K562 (cell line): Measurements from ENCODE around the gene OXLD1. TPM values are rescaled to one million over a fixed set of nuclear protein-coding genes. Genes with fewer than 3 reads are reported as not detected.

Source experiments
- ARNT ChIP-seq, 2 experiments: fragments of 450-650 bp; IDR thresholded peaks; 2 replicates each; pipeline ENCODE4 v1.6.1; 2016; ENCODE audit warnings: mild to moderate bottlenecking in 1 of 2
- CHCHD3 ChIP-seq: fragments of 250-450 bp; sonication (Bioruptor Pico); IDR thresholded peaks from 2 replicates; pipeline ENCODE4 v2.1.2; 2022; ENCODE audit warnings: mild to moderate bottlenecking
- ELF1 ChIP-seq: fragments of 200-800 bp; sonication (Bioruptor generic); IDR thresholded peaks from 2 replicates; pipeline ENCODE4 v1.6.1; 2016; ENCODE audit warnings: missing genetic modification characterization, missing compliant biosample characterization
- ELF2 ChIP-seq: fragments of 250-450 bp; sonication (Bioruptor Pico); IDR thresholded peaks from 2 replicates; pipeline ENCODE4 v1.5.0; 2021; ENCODE audit warnings: mild to moderate bottlenecking
- ELK3 ChIP-seq: fragments of 450-650 bp; formaldehyde crosslinking; IDR thresholded peaks from 2 replicates; pipeline ENCODE4 v1.4.0; 2020; ENCODE audit warnings: mild to moderate bottlenecking
- EP400 ChIP-seq: fragments of 450-650 bp; IDR thresholded peaks from 2 replicates; pipeline ENCODE4 v1.6.1; 2017; ENCODE audit warnings: antibody characterized with exemption, mild to moderate bottlenecking, moderate library complexity
- FOXK1 ChIP-seq: sonication (generic); formaldehyde crosslinking; IDR thresholded peaks from 2 replicates; pipeline ENCODE4 v1.8.0; 2022; ENCODE audit warnings: missing genetic modification reagents, mild to moderate bottlenecking, borderline replicate concordance
- HDAC6 ChIP-seq: IDR thresholded peaks from 2 replicates; pipeline ENCODE4 v1.6.1; 2012; ENCODE audit warnings: low read depth, mild to moderate bottlenecking, control low read depth, inconsistent platforms, low read length, moderate library complexity
- HMG20A ChIP-seq: fragments of 450-650 bp; formaldehyde crosslinking; conservative IDR thresholded peaks from 2 replicates; pipeline ENCODE4 v1.4.0; 2020; ENCODE audit warnings: mild to moderate bottlenecking, mixed read lengths
- KAT2B ChIP-seq: IDR thresholded peaks from one replicate; pipeline ENCODE4 v1.6.1; 2012; ENCODE audit warnings: low read depth, mild to moderate bottlenecking, control low read depth, inconsistent platforms, low read length, moderate library complexity
- KLF6 ChIP-seq: fragments of 250-450 bp; sonication (Bioruptor Pico); IDR thresholded peaks from 2 replicates; pipeline ENCODE4 v1.4.0; 2020; ENCODE audit warnings: mild to moderate bottlenecking, moderate library complexity, borderline replicate concordance
- RBM15 ChIP-seq: fragments of 200-400 bp; formaldehyde crosslinking; IDR thresholded peaks from 2 replicates; pipeline ENCODE4 v1.6.1; 2018; ENCODE audit warnings: mild to moderate bottlenecking, low read length, moderate library complexity; ENCODE audit not compliant: insufficient read depth
- RBM25 ChIP-seq: fragments of 200-400 bp; formaldehyde crosslinking; IDR thresholded peaks from 2 replicates; pipeline ENCODE4 v1.6.1; 2018; ENCODE audit warnings: low read length, low read depth, moderate library complexity; ENCODE audit not compliant: severe bottlenecking
- SMARCE1 ChIP-seq: fragments of 450-650 bp; IDR thresholded peaks from 2 replicates; pipeline ENCODE4 v1.7.1; 2016; ENCODE audit warnings: mild to moderate bottlenecking
- ZNF175 ChIP-seq: fragments of 200-800 bp; sonication (Bioruptor generic); IDR thresholded peaks from 2 replicates; pipeline ENCODE4 v1.6.1; 2016; ENCODE audit warnings: low read depth, mild to moderate bottlenecking, missing genetic modification characterization, missing compliant biosample characterization
- ZNF398 ChIP-seq: fragments of 250-450 bp; sonication (Bioruptor Pico); IDR thresholded peaks from 2 replicates; pipeline ENCODE4 v1.8.0; 2021; ENCODE audit warnings: moderate library complexity, mild to moderate bottlenecking, inconsistent platforms
- ZNF431 ChIP-seq: sonication (generic); formaldehyde crosslinking; IDR thresholded peaks from 2 replicates; pipeline ENCODE4 v1.8.0; 2022; ENCODE audit warnings: mild to moderate bottlenecking, missing genetic modification reagents
- ZNF449 ChIP-seq: fragments of 250-450 bp; sonication (Bioruptor Pico); IDR thresholded peaks from 2 replicates; pipeline ENCODE4 v1.8.0; 2022; ENCODE audit warnings: moderate library complexity, mild to moderate bottlenecking, inconsistent platforms
- polyA plus RNA-seq, 8 experiments: library from polyadenylated mRNA; depleted of rRNA in 4 of 8; stranded (reverse) in 5 of 8; unstranded in 3 of 8; fragments of >200 nt; fragmentation: Nextera tagmentation in 2 of 8; fragmentation: Illumina TruSeq in 1 of 8; extraction: Ambion mirVana in 2 of 8; extraction: Trizol in 1 of 8; gene quantifications; 2 replicates each; pipeline versions ENCODE4 v1.2.1 to v1.2.3, GENCODE V29; 2011 to 2014; ENCODE audit warnings: inconsistent platforms in 1 of 8, missing spikeins in 1 of 8
- total RNA-seq, 7 experiments: library from RNA; depleted of rRNA in 6 of 7; stranded (reverse); fragments of >200 nt in 6 of 7; fragmentation: Illumina TruSeq in 2 of 7; extraction: Trizol in 2 of 7; gene quantifications; 2 replicates each; pipeline versions ENCODE4 v1.2.1 to v1.2.3, GENCODE V29; 2011 to 2021; ENCODE audit warnings: low replicate concordance in 1 of 7
- TF ChIP-seq, protein P1 (sequence below), 2 experiments: fragments of 250-450 bp in 1 of 2; fragments of 450-650 bp in 1 of 2; sonication (Bioruptor Pico) in 1 of 2; IDR thresholded peaks; 2 replicates each; pipeline versions ENCODE4 v1.6.1 to v1.8.0; 2016 to 2021; ENCODE audit warnings: mild to moderate bottlenecking in 2 of 2, moderate library complexity in 2 of 2, missing compliant biosample characterization in 1 of 2, missing genetic modification characterization in 1 of 2
- TF ChIP-seq, protein P2 (sequence below), 2 experiments: IDR thresholded peaks; 2 replicates each; pipeline ENCODE4 v1.6.1; 2011; ENCODE audit warnings: borderline replicate concordance in 1 of 2, control low read depth in 1 of 2, low read depth in 1 of 2, low read length in 1 of 2, mild to moderate bottlenecking in 1 of 2, mixed read lengths in 1 of 2, moderate library complexity in 1 of 2; ENCODE audit not compliant: insufficient read depth in 1 of 2, insufficient read length in 1 of 2, poor library complexity in 1 of 2, severe bottlenecking in 1 of 2; ENCODE audit errors: extremely low read depth in 1 of 2

The OXLD1 gene
- total and polyA plus RNA-seq, 9 of the 15 experiments (the other 6 are each of a cell fraction or from before 2014, with no cell fraction given), result 4.4 to 115 (median 29.3) TPM

- no peak for TF ChIP-seq ELF2 (CRISPR knock-in tag)
- no peak for TF ChIP-seq ELK3 (CRISPR knock-in tag)
- peak; percentile 83 for TF ChIP-seq EP400
- TF ChIP-seq ZNF175 (CRISPR knock-in tag), result peak; percentile 94
- TF ChIP-seq, protein P1, sequence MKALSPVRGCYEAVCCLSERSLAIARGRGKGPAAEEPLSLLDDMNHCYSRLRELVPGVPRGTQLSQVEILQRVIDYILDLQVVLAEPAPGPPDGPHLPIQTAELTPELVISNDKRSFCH (CRISPR knock-in tag; IDR thresholded peaks at IDR 0.05), result no peak
- TF ChIP-seq, protein P1 (tag; IDR thresholded peaks at IDR 0.05), result peak; percentile 95
- TF ChIP-seq KAT2B, result no peak
- no peak for TF ChIP-seq RBM25
- TF ChIP-seq, protein P2, sequence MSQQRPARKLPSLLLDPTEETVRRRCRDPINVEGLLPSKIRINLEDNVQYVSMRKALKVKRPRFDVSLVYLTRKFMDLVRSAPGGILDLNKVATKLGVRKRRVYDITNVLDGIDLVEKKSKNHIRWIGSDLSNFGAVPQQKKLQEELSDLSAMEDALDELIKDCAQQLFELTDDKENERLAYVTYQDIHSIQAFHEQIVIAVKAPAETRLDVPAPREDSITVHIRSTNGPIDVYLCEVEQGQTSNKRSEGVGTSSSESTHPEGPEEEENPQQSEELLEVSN (IDR thresholded peaks at IDR 0.05; ENCODE audit: borderline replicate concordance in 1 of 2, extremely low read depth in 1 of 2, insufficient read depth in 1 of 2, insufficient read length in 1 of 2, low read depth in 1 of 2, low read length in 1 of 2, poor library complexity in 1 of 2, severe bottlenecking in 1 of 2), result peak; percentile 94 to 95
- peak; percentile 64 for TF ChIP-seq ZNF398 (CRISPR knock-in tag)
- no peak for TF ChIP-seq HDAC6
- no peak for TF ChIP-seq ELF1 (tag)
- TF ChIP-seq RBM15, result no peak
- TF ChIP-seq SMARCE1, result no peak
- TF ChIP-seq KLF6, result peak; percentile 89; the same call in 1 of the 2 replicates
- TF ChIP-seq CHCHD3 (CRISPR knock-in tag), result 0 out of 2 replicates have a peak, but pooled peaks have one; percentile 60
- TF ChIP-seq ZNF431, result 0 out of 2 replicates have a peak, but pooled peaks have one; percentile 25
- peak in 1 of 2 experiments; percentile 38; a peak in 1 of 4 replicates for TF ChIP-seq ARNT (IDR thresholded peaks at IDR 0.05)
- TF ChIP-seq ZNF449, result peak; percentile 80; the same call in 1 of the 2 replicates
- no peak for TF ChIP-seq FOXK1 (CRISPR knock-in tag)
- TF ChIP-seq HMG20A (CRISPR knock-in tag), result no peak
Observed at GRCh38 chr17:81665205-81666091, 957 bp downstream of the OXLD1 start (continued).
